Stimulated activated CD4-positive, alpha-beta T cell treated with anti-CD3 and anti-CD28 coated beads, Interleukin-12 subunit alpha, Interleukin-12 subunit beta, amount 100 ng/mL, for 24 hours (primary cell): ENCODE data around the gene GP1BB.

Source experiments
- DNase-seq, 2 experiments: peaks; one replicate each; pipeline ENCODE4 v3.0.0-alpha.2; 2020; ENCODE audit warnings: low read depth in 2 of 2

The GP1BB gene

DNA sequence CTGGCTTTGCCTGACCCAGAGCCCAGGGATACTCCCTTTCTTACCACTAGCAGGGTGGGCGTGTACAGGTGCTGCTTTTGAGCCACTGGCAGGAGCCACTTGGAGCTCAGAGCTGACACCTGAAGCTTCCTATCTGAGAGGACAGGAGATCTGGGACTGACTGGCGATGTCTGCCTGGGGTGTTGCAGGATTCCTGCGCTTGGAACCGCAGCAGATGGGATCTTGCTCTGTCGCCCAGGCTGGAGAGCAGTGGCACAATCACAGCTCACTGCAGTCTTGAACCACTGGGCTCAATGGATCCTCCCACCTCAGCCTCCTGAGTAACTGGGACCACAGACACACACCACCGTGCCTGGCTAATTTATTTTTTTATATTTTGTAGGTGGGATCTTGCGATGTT lies 17.7 kb downstream of the GP1BB start:
- no peak for DNase-seq

DNA sequence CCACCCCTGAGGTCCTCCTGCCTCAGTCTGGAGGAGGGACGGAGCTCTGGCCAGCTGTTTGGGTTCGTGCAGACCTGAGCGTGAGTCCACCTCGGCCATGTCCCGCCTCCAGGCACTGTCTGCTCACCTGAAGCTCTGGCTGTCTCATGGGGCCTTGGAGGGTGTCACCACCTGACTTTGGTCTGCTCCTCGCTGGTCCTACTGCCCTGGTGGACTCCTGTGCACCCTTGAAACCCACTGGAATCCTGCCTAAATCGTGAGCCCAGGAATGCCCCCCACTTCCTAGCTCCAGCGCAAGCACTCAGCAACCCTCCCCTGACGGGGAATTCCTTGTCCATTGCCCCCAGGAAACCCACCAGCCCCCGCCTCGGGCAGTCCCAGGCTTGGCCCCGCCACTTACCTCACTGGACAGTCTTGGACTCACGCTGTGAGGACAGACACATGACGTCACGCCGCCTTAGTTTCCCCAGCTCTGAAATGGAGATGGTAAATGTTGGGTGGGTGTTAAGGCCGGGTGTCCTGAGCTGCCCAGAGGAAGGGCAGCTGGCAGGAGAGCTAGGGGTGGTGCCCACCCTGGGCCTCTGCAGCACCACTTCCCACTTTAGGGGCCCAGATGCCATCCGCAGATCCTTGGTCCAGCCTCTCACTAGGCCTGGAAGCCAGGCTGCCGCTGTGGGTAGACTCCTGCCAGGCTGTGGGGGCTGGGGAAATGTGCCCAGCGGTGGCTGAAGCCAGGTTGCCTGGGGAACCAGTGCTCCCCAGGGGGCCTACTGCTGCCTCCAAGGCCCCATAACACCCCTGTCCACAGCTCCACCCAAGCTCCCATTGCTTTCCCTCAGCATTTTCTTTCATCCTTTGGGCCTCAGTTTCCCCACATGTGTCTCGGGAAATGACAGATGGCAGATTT lies 19.1 kb downstream of the GP1BB start:
- DNase-seq = no peak

DNA sequence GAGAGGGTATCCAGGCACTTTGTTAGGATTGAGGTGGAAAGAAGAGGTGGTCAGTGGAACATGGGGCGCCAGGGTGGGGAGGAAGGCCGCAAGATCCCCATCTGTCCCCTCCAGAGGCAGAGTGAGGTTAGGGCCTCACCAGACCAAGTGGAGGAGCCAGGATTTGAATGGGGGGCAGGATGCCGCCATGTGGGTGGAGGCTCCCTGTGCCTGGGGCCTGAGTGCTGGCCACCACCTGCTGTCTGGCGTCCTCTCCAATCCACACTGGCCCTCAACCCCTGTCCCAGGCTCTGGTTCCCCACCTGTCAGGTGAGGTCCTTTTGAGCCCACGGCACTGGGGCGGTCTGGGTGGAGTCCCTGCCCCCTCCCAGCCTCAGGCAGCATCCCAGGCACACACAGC lies 19.7 kb downstream of the GP1BB start:
- DNase-seq = no peak

DNA sequence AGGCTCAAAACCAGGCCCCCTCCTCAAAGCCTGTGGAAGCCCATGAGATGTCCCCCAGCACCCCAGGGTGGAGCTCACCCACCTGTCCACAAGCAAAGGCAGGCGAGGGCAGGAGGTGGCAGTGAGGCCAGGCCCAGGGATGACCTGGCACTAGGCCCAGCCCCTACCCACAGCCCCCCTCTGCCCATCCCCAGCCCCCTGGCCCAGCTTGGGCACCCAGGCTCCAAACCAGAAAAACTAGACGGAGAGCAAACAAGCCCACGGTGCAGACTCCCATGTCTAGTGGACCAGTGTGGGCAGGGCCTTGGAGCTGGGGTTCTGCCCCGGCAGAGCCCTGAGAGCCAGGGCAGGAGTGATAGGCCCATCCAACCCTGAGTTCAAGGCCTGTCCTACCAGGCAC lies 20.3 kb downstream of the GP1BB start:
- DNase-seq = no peak

DNA sequence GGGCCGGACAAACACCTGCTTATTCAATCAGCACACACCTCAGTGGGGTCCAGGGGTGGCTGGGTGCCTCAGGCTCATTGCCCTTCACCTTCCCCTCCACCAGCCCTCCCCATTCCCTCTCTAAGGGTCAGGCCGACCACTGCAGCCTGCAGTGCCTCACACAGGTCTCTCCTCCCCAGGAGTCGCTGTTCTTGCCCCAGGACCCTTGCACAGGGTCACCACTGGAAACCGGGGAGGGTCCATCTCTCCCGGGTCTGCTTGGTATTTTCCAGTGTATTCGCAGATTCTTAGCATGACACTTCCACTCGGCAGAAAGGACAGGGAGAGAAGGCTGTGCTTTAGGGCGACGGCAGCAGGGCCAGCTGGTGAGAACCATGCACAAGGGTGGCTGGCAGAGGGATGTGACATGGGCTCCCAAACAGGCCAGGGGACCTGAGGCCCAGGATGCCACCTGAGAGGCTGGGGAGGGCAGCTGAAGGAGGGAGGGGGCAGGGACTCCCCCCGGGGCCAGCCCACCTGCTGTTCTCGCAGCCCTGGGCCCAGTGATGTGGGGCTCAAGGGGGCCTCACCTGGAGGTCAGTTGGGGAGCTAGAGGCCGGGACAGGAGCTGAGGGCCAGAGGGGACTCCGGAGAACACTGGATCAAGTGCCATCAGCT lies 21.1 kb downstream of the GP1BB start:
- no peak for DNase-seq

DNA sequence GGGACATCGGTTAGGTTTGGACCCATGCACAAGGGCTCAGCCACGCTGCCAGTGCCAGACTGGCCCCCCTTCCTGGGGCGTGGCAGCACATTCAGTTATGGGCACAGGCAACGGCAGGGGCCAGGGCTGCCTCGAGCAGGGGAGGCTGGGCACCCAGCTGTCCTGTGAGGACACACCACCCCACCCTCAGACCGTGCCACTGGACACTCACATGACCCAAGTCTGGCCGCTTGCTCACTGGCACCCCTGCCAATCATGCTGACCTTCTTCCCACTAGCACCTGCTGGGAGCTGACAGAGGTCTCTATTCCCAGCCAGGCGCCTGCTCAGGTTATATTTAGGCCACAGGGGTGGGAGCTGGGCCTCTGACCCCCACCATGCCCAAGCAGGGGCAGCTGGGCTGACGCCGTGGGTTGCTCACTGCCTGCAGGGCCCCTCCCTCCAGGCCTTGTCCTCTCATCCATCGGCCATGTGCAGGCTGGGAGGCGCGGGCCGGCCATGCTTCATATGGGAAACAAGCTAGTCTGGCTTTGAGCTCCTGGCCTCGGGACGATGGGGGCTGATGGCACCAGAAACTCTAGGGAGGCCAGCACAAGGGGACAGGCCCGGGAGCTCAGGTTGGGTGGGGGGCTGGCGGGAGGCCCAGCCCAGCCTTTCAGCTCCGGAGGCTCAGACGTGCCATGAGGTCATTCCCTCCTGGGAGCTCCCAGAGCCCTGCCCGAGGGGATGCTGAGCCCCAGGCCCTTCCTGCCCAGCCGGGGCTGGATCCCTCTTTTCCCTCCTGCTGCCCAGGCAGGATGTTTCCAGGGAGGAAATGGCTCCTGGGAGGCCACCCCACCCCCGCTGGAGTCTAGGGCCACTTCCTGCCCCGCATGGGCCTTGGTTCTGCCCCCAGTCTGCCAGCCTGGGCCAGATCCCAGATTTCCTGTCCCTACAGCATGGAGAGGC lies 22.1 kb downstream of the GP1BB start:
- no peak for DNase-seq

DNA sequence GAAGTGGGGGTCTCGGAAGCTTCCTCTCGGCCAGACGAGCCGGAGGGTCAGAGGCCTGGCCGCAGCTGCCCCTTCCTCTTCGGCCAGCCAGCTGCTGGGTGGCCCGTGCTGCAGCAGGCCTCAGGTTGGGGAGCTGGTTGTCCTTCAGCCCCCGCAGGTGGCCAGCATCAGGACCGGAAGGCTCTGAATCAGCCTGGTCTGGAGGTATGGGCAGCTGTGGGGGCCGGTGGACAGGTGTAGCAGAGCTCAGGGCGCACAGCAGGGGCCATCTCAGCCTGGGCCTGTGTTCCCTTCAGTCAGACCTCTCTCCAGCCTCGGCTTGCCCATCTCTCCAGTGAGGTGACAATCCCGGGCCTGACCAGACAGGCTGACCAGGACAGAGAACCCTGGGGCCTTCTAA lies 23.4 kb downstream of the GP1BB start:
- no peak for DNase-seq

DNA sequence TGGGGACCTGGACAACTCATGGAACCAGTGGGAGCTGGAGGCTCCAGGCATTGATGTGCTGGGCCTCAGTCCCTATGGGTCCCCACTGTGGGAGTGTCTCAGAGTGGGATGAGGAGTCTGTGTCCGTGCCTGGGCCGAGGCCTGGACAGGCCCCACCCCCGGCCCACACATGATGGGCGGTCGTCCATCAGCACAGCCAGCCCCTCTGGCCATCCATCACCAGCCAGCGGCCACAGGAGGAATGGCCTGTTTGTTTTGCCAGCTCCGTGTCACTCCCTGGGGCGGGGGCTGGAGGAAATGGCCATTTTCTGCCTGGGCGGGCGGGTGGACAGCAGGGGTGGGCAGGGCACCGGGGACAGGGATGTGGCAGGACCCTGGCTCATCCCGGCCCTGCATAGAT lies 24.2 kb downstream of the GP1BB start:
- no peak for DNase-seq

DNA sequence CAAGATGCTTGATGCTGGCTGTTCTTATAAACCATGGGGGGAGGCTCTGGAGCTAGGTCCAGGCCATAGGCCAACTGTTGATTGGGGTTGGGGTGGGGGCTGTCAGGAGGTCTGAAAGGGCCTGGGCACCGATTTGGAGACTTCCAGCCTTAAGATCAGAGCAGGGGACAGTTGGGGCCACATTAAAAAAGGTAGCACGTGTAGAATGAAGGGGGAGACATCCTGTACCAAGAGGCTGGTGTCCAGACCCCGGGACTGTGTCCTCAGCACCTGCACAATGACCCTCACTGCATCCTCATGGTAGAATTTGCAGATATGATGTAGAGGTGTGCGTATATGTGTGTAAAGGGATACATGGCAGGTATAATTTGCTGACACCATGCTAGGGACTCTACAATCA lies 24.8 kb downstream of the GP1BB start:
- DNase-seq = no peak

DNA sequence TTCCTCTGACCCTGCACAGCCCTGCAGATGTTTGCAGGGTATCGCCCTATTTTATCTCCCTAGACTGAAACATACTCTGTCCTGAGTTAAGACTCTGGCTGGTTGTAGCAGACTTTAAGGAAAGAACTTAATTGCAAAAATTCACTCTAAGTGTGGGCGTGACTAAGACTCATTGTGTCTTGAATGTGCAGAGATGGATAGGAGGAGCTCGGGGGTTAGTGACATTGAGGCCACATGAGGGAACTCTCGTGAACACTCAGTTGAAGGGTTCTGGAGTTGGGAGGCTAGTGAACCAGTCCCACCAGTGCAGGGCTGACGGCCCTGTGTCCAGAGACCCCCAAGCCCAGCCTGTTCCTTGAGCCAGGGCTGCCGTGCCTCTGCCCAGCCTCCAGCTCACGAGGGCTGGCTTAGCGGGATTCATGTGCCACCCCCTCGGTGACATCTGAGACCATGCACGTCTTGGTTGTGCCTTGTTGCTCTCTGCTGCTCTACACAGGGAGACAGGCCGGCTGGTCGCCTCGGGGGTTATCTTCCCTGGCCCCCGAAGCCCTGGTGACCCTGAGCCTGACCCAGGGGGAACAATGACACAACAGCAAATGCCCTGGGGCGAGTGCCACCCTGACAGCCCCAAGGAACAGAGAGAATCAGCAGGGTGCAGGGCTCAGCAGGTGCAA lies 25.8 kb downstream of the GP1BB start:
- DNase-seq = no peak

DNA sequence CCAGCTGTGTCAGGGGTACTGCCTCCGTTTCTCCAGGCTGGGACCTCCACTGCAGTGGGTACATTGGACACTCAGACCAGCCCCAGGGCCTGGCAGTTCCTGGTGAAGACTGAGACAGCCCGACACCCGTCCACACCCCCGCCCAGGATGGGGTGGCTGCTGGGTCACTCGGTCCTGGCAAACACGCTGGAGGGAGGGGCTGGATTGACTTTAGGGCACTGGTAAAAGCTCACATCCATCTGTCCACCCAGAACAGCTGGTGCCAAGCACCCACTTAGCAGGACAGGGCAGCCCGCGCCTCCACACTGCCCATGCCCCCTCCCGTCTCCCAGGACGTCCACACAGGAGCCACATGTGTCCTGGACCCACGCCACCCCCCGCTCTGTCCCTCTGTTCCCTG lies 26.5 kb downstream of the GP1BB start:
- DNase-seq = no peak

DNA sequence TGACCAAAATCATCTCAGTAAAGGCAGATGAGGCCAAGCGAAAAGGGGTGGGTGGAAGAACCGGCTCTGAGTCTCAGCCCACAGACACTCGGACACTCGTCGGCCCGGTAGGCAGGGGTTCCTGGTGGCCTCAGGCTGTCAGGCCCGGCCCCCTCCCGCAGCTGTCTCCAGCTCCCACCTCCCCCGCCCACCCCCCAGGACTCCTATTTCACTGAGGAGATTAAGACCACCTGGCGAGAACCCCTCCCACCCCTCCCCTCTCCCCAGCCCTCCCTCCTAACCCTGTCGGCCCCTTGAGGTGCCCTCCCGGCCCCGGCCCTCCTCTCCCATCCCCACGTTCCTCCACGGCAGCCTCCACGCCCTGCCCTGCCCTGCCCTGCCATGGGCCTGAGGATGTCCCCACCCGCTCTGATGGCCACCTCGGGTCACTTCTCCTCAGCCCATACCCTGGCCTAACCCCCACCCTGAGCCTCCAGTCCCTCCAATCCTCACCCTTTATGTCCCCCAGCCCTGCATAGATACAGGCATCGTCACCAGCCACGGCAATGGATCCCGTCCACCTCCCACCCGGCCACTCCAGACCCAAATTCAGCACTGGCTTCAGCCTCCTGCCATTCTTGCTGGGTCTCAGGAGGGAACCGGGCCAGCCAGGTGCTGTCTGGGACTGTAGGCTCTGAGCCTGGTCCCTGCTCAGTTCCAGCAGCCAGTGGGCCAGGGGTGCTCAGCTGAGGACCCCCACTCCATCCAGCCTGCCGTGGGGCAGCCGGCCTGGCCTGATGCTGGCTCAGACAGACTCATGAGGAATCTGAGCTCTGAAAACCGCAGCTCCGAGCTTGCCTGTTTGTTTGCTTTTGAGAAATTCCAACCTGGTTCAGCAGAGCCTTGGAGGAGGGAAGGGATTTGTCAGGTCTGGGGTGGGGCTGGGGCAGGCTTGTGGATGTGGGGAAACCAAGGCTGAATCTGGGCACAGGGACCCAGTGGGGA lies 27.5 kb downstream of the GP1BB start:
- no peak for DNase-seq

DNA sequence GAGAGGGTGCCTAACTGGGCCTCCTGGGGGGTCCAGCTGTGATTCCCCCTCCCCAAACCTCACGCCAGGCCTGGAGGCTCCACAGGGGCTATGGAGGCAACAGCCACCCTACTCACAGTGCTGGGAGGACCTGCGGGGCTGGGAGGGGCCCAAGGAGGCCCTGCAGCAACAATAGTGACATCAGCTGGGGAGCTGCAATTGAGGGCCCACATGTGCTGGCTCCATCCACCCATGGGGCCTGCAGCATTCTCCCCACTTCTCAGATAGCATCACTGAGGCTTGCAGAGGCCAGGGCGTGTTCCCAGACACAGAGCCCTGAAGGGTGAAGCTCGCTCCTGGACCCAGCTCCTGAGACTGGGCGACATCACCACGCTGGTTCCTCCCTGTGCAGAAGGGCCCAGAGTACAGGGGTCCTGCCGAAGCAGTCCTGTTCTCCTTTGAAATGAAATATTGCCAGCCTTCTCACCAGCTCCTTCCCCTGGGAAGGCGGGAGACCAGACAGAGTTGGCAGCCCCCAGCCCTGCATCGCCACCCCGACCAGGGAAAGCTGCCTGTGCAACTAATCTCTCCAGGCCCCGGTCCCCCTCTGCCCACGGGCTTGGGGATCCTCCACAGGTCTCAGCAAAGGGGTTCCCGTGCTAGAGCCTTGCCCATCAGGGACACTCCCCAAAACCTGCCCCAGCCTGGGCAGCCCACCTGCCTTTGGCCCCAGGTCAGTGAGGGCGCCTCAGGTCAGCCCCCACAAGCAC lies 28.3 kb downstream of the GP1BB start:
- no peak for DNase-seq

DNA sequence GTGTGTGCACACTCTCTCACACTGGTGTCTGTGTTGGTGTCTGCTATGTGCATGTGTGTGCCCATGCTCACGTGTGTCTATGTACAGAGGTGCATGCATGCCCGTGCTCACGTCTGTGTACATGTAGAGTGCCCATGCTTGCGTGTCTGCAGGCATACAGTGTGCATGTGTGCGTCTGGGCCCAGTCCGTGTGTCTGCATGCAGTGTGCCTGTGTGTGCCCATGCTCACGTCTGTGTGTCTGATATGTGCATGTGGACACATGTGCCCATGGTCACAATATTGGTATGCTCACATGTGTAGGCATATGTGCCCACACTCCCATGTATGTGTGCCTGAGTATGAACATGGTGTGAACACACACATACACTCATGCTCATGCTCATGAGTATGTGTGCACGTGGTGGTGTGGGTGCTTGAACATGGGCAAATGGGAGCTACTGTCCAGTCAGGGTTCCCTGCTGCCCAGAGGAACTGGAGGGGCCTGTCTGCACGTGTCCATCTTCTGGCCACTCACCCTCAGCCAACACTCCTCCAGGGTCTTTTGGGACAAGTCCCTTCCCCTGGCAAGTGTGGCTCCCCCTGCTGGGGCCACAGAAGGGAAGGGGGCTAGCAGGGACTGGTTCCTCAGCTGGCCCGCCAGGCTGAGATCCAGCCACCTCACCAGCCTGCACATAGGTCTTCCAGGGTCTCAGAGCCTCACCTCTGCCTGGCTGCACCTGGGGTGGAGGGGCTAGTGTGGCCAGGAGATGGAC lies 29.9 kb downstream of the GP1BB start:
- no peak for DNase-seq

DNA sequence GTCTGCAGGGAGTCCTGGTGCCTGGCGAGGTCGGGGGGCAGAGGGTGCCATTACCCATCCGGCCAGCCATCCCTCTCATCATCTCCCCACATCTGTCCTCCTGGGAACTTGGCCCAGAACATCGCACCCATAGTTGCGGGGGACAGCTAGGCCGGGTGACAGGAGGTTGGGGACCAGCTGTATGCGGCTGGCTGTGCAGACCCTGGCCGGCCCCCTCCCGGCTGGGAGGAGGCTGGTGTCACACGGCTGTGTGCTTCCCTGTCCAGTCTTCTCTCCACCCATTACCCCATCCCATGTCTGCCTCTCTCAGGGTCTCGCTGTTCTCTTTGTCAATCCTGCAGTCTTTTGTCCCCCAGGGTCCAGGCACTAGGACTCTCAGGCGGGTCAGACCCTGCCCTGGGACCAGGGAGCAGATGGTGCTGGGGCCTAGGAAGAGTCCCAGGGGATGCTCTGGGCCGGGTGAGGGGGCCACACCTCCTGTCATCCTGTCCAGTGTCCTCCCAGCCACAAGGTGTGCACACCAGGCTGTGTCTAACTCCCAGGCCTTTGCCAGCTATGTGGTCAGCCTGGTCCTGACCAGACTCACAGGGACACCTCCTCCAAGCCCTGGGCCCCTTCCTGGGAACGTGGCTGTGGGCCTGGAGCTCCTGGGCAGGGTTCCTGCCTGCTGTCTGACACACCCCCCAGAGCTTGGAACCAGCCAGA lies 30.8 kb downstream of the GP1BB start:
- no peak for DNase-seq

DNA sequence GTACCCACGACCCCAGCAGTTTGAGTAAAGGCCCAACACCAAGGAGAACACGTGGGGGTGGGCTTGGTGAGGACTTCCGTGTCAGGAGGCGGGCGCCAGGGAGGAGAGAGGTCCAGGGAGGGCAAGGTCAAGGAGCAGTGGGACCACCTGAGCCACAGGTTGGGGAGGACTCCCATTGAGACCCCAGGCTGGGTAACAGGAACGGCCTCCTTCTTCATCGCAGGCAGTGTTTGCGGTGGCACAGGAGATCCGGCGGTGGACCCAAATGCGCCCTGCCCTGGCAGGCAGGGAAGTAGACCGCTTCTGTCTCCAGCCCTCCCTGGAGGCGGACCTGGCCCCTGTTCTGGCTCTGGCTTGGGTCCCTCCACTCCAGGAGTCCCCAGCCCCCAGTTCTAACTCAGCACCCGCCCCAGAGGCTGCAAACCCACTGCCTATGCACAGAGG lies 31.4 kb downstream of the GP1BB start:
- DNase-seq = no peak

DNA sequence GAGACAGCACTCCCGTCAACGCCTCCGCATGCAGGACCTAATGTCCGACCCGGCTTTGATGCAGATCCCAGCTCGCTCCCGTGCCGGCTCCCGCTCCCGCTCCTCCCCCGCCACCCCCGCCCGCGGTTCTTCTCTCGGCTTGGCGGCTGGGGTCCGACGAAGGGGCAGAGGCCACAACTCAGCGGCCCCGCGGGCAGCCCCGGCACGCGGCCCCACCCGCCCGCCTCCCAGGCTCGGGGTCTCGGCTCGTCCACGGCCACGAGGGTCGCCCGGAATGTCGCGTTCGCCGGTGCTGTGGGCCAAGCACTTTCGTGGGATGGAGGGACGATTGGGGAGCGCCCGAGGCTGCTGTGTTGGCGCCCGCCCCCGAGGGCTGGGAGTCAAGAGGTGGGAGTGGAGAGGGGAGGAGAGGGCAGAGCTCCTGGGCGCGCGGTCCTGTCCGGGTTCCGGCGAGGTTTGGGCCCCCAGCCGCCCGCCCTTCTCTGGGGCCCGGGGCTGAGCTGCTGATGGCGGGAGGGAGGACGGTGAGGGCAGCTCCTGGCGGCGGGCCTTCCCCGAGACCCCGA lies 31.9 kb downstream of the GP1BB start:
- no peak for DNase-seq

DNA sequence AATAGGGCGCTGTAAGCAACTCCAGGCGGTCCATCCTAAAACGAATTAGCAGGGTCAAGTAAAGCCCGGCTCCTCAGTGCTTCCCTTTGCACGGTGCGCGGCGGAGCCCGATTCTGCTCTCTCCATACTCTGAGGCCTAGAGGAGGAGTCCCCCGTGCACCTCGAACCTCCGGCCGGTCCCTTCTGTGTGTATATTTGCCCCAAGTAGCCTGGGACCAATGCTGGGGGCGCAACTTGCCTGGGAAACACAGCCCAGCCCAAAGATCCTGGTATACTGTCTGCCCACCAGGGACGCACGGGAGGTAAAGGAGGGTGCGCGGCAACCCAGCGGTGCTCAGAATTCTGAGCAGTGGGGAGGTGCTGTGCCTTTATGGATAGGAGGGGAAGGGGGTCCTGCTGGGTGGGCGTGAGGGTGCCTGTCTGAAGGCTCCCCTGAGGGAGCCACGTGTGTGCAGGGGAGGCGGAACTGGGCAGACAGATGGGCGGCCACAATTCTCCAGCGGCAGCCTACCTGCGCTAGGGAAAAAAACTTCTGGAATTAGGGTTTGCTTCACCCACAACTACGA lies 32.5 kb downstream of the GP1BB start:
- no peak for DNase-seq
